GM18526 (cell line): ENCODE data around the gene TRMT11.

Experiments used
- POLR2A ChIP-seq: IDR thresholded peaks from 3 replicates; pipeline ENCODE4 v1.6.1; 2011; ENCODE audit not compliant: insufficient read length; ENCODE audit errors: extremely low read depth

Gene TRMT11

GRCh38 chr6:126047648-126048047, 61.3 kb downstream of the TRMT11 start:
- no peak for TF ChIP-seq POLR2A

- TF ChIP-seq POLR2A, result no peak
These were observed 62.3 kb downstream of the TRMT11 start for GRCh38 chr6:126048635-126049034.

GRCh38 chr6:126050795-126051194, 64.5 kb downstream of the TRMT11 start:
- no peak for TF ChIP-seq POLR2A

- no peak for TF ChIP-seq POLR2A
These were observed 65.5 kb downstream of the TRMT11 start for GRCh38 chr6:126051791-126052190.

- no peak for TF ChIP-seq POLR2A
These were observed 66.1 kb downstream of the TRMT11 start for GRCh38 chr6:126052485-126052884.

- no peak for TF ChIP-seq POLR2A
These were observed 67.9 kb downstream of the TRMT11 start for GRCh38 chr6:126054258-126054702.

- no peak for TF ChIP-seq POLR2A
These were observed 68.5 kb downstream of the TRMT11 start for GRCh38 chr6:126054802-126055201.

- no peak for TF ChIP-seq POLR2A
These were observed 69.1 kb downstream of the TRMT11 start for GRCh38 chr6:126055449-126055848.

- no peak for TF ChIP-seq POLR2A
These were observed 70.1 kb downstream of the TRMT11 start for GRCh38 chr6:126056355-126057004.

- no peak for TF ChIP-seq POLR2A
These were observed 74.1 kb downstream of the TRMT11 start for GRCh38 chr6:126060400-126060799.

GRCh38 chr6:126063512-126064146, 77.3 kb downstream of the TRMT11 start:
- TF ChIP-seq POLR2A, result no peak

- no peak for TF ChIP-seq POLR2A
These were observed 78.0 kb downstream of the TRMT11 start for GRCh38 chr6:126064257-126064747.

GRCh38 chr6:126064748-126065401, 78.5 kb downstream of the TRMT11 start:
- no peak for TF ChIP-seq POLR2A

- no peak for TF ChIP-seq POLR2A
These were observed 80.0 kb downstream of the TRMT11 start for GRCh38 chr6:126066053-126067048.

GRCh38 chr6:126067073-126067472, 80.7 kb downstream of the TRMT11 start:
- no peak for TF ChIP-seq POLR2A
